Trophoblast cell (in vitro differentiated cells and primary cell): Measurements from ENCODE around the gene CCDC12.

Experiments used
- DNase-seq, 2 donors: peaks; one replicate each; pipeline ENCODE4 v3.0.0-alpha.2; 2016
- H2AFZ ChIP-seq: 2 replicates; pipeline ENCODE4 v1.6.1; 2013; ENCODE audit warnings: low read length, moderate library complexity, mild to moderate bottlenecking; ENCODE audit not compliant: insufficient read depth, poor library complexity
- H2AK5ac ChIP-seq: 2 replicates; pipeline ENCODE4 v1.6.1; 2013; ENCODE audit warnings: mild to moderate bottlenecking, low read length
- H2BK120ac ChIP-seq: 2 replicates; pipeline ENCODE4 v1.6.1; 2013; ENCODE audit warnings: low read length, mild to moderate bottlenecking, moderate library complexity; ENCODE audit not compliant: insufficient read depth, poor library complexity
- H2BK12ac ChIP-seq: 2 replicates; pipeline ENCODE4 v1.6.1; 2013; ENCODE audit warnings: mild to moderate bottlenecking, low read length, moderate library complexity
- H2BK5ac ChIP-seq: 2 replicates; pipeline ENCODE4 v1.6.1; 2013; ENCODE audit warnings: low read length, low read depth, moderate library complexity, mild to moderate bottlenecking; ENCODE audit not compliant: poor library complexity
- H3K14ac ChIP-seq: 2 replicates; pipeline ENCODE4 v1.6.1; 2013; ENCODE audit warnings: mild to moderate bottlenecking, low read length
- H3K18ac ChIP-seq: 2 replicates; pipeline ENCODE4 v1.6.1; 2013; ENCODE audit warnings: mild to moderate bottlenecking, low read length
- H3K23ac ChIP-seq: 2 replicates; pipeline ENCODE4 v1.6.1; 2013; ENCODE audit warnings: low read length
- H3K27ac ChIP-seq: 2 replicates; pipeline ENCODE4 v1.5.1; 2013; ENCODE audit warnings: low read depth, mild to moderate bottlenecking, inconsistent platforms, low read length, moderate library complexity
- H3K27me3 ChIP-seq: 2 replicates; pipeline ENCODE4 v1.6.1; 2013; ENCODE audit warnings: inconsistent platforms, mild to moderate bottlenecking, low read length, moderate library complexity; ENCODE audit not compliant: insufficient read depth
- H3K36me3 ChIP-seq, 2 experiments: 1 replicate in 1 of 2; 2 replicates in 1 of 2; pipeline ENCODE4 v1.6.1; 2013; ENCODE audit warnings: low read length in 2 of 2, mild to moderate bottlenecking in 2 of 2, moderate library complexity in 1 of 2; ENCODE audit not compliant: insufficient read depth in 2 of 2, control insufficient read depth in 1 of 2
- H3K4ac ChIP-seq: 2 replicates; pipeline ENCODE4 v1.6.1; 2013; ENCODE audit warnings: low read depth, mild to moderate bottlenecking, low read length, moderate library complexity
- H3K4me1 ChIP-seq, 2 experiments: 1 replicate in 1 of 2; 2 replicates in 1 of 2; pipeline ENCODE4 v1.6.1; 2013; ENCODE audit warnings: low read length in 2 of 2, mild to moderate bottlenecking in 2 of 2, moderate library complexity in 1 of 2; ENCODE audit not compliant: insufficient read depth in 2 of 2, control insufficient read depth in 1 of 2
- H3K4me2 ChIP-seq: 2 replicates; pipeline ENCODE4 v1.6.1; 2013; ENCODE audit warnings: inconsistent platforms, mild to moderate bottlenecking, low read length, moderate library complexity
- H3K4me3 ChIP-seq: 2 replicates; pipeline ENCODE4 v1.5.1; 2013; ENCODE audit warnings: mild to moderate bottlenecking, low read depth, low read length, inconsistent platforms
- H3K79me1 ChIP-seq: one replicate; pipeline ENCODE4 v1.6.1; 2013; ENCODE audit warnings: low read length
- H3K79me2 ChIP-seq: 2 replicates; pipeline ENCODE4 v1.6.1; 2013; ENCODE audit warnings: low read length, mild to moderate bottlenecking; ENCODE audit not compliant: control insufficient read depth, insufficient read depth, poor library complexity
- H3K9ac ChIP-seq: 2 replicates; pipeline ENCODE4 v1.6.1; 2013; ENCODE audit warnings: mild to moderate bottlenecking, low read length
- H3K9me3 ChIP-seq: 2 replicates; pipeline ENCODE4 v1.6.1; 2013; ENCODE audit warnings: low read depth, mild to moderate bottlenecking, control low read depth, inconsistent platforms, low read length; ENCODE audit not compliant: insufficient read depth
- H4K12ac ChIP-seq: 2 replicates; pipeline ENCODE4 v1.6.1; 2013; ENCODE audit warnings: low read depth, mild to moderate bottlenecking, low read length, moderate library complexity
- H4K8ac ChIP-seq: 2 replicates; pipeline ENCODE4 v1.6.1; 2013; ENCODE audit warnings: low read depth, mild to moderate bottlenecking, low read length, moderate library complexity
- H4K91ac ChIP-seq: one replicate; pipeline ENCODE4 v1.6.1; 2013; ENCODE audit warnings: low read depth, mild to moderate bottlenecking, low read length, moderate library complexity
- WGBS: extraction: QIAGEN DNeasy Blood & Tissue Kit; methylation state at CpG from one replicate; pipeline ENCODE4 v1.1.7; 2013; ENCODE audit warnings: missing lambda C conversion rate; ENCODE audit not compliant: insufficient read length, insufficient coverage; ENCODE audit errors: extremely low coverage; 5-methylcytosine and 5-hydroxymethylcytosine counted together

Gene CCDC12

DNA sequence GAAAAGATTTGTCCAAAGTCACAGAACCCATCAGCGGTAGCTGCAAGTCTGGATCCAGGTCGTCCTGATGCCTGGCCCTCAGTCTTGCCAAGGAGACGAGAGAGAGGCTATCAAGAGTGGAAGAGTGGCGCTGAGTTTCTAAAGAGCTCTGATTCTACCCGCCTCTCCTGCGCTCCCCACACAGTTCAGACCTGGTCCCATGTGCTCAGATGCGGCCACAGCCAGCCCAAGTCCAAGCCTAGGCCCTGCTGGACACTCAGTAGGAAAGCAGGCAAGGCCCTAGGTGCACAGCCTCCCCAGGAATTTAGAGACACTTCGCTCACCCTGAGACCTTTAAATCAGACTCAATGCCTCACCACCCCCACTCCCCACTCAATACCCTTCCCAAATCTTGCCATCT is 32.4 kb downstream of the CCDC12 start:
- Histone ChIP-seq H3K18ac (no peak overlapping the region), H3K14ac (no peak overlapping the region), H3K4ac (peak overlapping the region; percentile 54), H3K36me3 (peaks cover 22 to 26% of the 10 kb centered on the region in 2 experiments), H3K9me3 (peaks cover 1% of the 10 kb centered on the region), H3K4me3 (no peak overlapping the region), H2BK120ac (peak overlapping the region; percentile 12), H3K27me3 (no peaks in the 10 kb centered on the region), H2BK12ac (peak overlapping the region; percentile 32), H3K4me1 (peaks cover 54 to 63% of the 10 kb centered on the region in 2 experiments), H3K4me2 (no peak overlapping the region), H2BK5ac (peak overlapping the region; percentile 29), H4K12ac (no peak overlapping the region), H4K8ac (no peak overlapping the region), H4K91ac (no peak overlapping the region), H3K79me2 (peaks cover 13% of the 10 kb centered on the region), H2AK5ac (peak overlapping the region; percentile 35), H3K79me1 (peaks cover 4% of the 10 kb centered on the region), H3K23ac (no peak overlapping the region), H3K27ac (no peak overlapping the region), H3K9ac (no peak overlapping the region), H2AFZ (no peak overlapping the region)
- no peak for DNase-seq
- no CpG with 5 or more reads among the region's 8 CpGs for WGBS

DNA sequence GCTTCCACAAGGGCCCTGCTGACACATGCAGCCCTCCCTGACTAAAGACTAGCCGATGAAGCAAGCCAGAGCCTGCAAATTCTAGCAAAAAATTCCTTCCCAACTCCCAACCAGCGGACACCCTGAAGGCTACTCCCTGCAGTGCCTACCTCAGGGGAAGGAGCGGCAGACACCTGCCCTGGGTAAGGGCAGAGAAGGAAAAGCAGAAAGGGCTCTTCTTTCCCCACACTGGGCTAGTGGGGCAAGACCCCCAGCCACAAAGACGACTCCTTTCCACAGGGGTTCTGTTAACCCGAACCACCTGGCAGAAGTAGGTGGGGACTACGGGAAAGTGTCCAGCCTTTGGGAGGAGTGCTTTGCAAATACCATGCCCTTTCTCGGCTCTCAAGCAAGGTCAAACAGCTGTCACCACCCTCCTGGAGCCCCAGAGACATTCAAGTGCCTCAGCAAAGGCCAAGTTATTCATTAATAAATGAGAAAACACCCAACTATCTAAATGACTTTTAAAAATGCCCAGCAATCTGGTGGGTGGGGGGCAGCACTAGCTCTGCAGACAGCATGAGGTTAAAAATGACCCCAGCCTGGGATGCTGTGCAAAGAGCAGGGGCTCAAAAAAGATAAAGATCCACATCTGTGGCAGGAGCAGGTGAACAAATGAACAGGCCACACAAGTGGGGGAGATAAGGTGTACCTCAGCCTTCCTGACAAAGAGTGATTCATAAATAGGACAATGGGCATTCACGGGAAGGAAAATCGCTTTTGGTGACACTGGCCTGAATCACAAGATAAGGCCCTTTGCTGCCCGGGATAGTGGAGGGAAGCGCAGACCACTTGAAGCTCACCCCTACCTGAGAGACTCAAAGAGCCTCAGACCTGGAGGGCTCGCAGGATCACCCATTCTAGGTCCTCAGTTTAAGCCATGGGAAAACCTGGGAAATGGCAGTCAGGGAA is 33.0 kb downstream of the CCDC12 start:
- H3K79me2 ChIP-seq, result peaks cover 12% of the 10 kb centered on the region
- H3K9me3 ChIP-seq, result peaks cover 1% of the 10 kb centered on the region
- WGBS, result no CpG with 5 or more reads among the region's 12 CpGs
- no peak overlapping the region for H2BK12ac ChIP-seq
- H2AFZ ChIP-seq, result no peak overlapping the region
- H3K36me3 ChIP-seq, result peaks cover 28 to 32% of the 10 kb centered on the region in 2 experiments
- H2BK120ac ChIP-seq, result no peak overlapping the region
- H3K18ac ChIP-seq, result peak overlapping the region; percentile 11
- H2BK5ac ChIP-seq, result no peak overlapping the region
- H4K8ac ChIP-seq, result no peak overlapping the region
- peaks cover 47 to 56% of the 10 kb centered on the region in 2 experiments for H3K4me1 ChIP-seq
- no peak overlapping the region for H4K91ac ChIP-seq
- no peak overlapping the region for H2AK5ac ChIP-seq
- no peaks in the 10 kb centered on the region for H3K27me3 ChIP-seq
- no peak for DNase-seq
- H3K9ac ChIP-seq, result no peak overlapping the region
- no peak overlapping the region for H3K4me2 ChIP-seq
- H3K14ac ChIP-seq, result no peak overlapping the region
- H3K79me1 ChIP-seq, result peaks cover 4% of the 10 kb centered on the region
- H4K12ac ChIP-seq, result no peak overlapping the region
- H3K4me3 ChIP-seq, result no peak overlapping the region
- no peak overlapping the region for H3K27ac ChIP-seq
- H3K23ac ChIP-seq, result no peak overlapping the region
- no peak overlapping the region for H3K4ac ChIP-seq

- WGBS, result no CpG with 5 or more reads among the region's 12 CpGs
- no peak overlapping the region for H4K8ac ChIP-seq
- H3K79me1 ChIP-seq, result peaks cover 4% of the 10 kb centered on the region
- H2BK120ac ChIP-seq, result no peak overlapping the region
- H4K91ac ChIP-seq, result no peak overlapping the region
- H3K23ac ChIP-seq, result no peak overlapping the region
- H3K4me3 ChIP-seq, result no peak overlapping the region
- H2BK5ac ChIP-seq, result no peak overlapping the region
- no peaks in the 10 kb centered on the region for H3K27me3 ChIP-seq
- H2AK5ac ChIP-seq, result peak overlapping the region; percentile 16
- peaks cover 12% of the 10 kb centered on the region for H3K79me2 ChIP-seq
- H3K27ac ChIP-seq, result no peak overlapping the region
- H3K4me2 ChIP-seq, result no peak overlapping the region
- peak overlapping the region; percentile 30 for H3K4ac ChIP-seq
- no peak overlapping the region for H3K14ac ChIP-seq
- no peak overlapping the region for H3K9ac ChIP-seq
- peak overlapping the region; percentile 1 for H3K18ac ChIP-seq
- DNase-seq, result no peak
- peaks cover 39 to 48% of the 10 kb centered on the region in 2 experiments for H3K4me1 ChIP-seq
- no peak overlapping the region for H4K12ac ChIP-seq
- peaks cover 33 to 37% of the 10 kb centered on the region in 2 experiments for H3K36me3 ChIP-seq
- H2BK12ac ChIP-seq, result no peak overlapping the region
- H3K9me3 ChIP-seq, result peaks cover 1% of the 10 kb centered on the region
- no peak overlapping the region for H2AFZ ChIP-seq
Observed at GRCh38 chr3:46942481-46943236, 33.9 kb downstream of the CCDC12 start.

DNA sequence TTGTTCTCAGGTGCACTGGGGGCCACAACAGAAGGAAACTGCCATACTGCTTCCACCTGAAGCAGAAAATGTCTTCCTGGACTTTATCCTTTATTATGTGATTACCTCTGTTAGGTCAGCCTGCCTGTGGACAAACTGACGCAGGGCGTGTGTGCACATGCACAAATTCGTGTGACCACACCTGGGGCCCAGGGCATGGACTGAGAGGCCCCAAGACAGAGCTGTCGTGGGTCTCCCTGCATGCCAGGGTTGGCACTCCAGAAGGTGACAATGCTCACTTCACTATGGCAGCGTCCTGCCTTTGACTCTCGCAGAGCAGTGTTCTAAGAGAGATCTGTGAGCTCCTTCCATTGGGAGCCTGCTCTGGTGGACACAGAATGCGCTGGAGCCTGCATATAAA is 34.5 kb downstream of the CCDC12 start:
- Histone ChIP-seq H3K79me1 (peaks cover 4% of the 10 kb centered on the region), H3K4ac (peak overlapping the region; percentile 30), H3K18ac (no peak overlapping the region), H3K27me3 (no peaks in the 10 kb centered on the region), H4K12ac (no peak overlapping the region), H3K4me2 (no peak overlapping the region), H3K79me2 (peaks cover 12% of the 10 kb centered on the region), H2BK120ac (no peak overlapping the region), H3K36me3 (peaks cover 35 to 40% of the 10 kb centered on the region in 2 experiments), H2AK5ac (no peak overlapping the region), H3K27ac (no peak overlapping the region), H3K4me1 (peaks cover 33 to 43% of the 10 kb centered on the region in 2 experiments), H2AFZ (no peak overlapping the region), H4K91ac (no peak overlapping the region), H2BK5ac (no peak overlapping the region), H3K23ac (no peak overlapping the region), H3K9ac (no peak overlapping the region), H4K8ac (no peak overlapping the region), H3K14ac (no peak overlapping the region), H3K4me3 (no peak overlapping the region), H2BK12ac (no peak overlapping the region), H3K9me3 (peaks cover 1% of the 10 kb centered on the region)
- DNase-seq, result no peak
- WGBS, result no CpG with 5 or more reads among the region's 7 CpGs
